Stimulated activated naive CD8-positive, alpha-beta T cell treated with anti-CD3 and anti-CD28 coated beads, Interleukin-15, amount 100 ng/mL, for 72 hours (primary cell): Measurements from ENCODE around the gene SAMMSON.

Experiments used
- ATAC-seq: fragments of 150-1000 bp; cut with Tn5 transposase; 2 replicates; pipeline ENCODE4 v1.10.0; 2021; ENCODE audit warnings: mild to moderate bottlenecking, moderate library complexity
- DNase-seq, 2 donors: peaks; one replicate each; pipeline ENCODE4 v3.0.0; 2021 to 2022
- H3K27ac Mint-ChIP-seq, 2 donors: one replicate each; pipeline ENCODE4 v1.8.0; 2022; ENCODE audit warnings: mild to moderate bottlenecking in 2 of 2, mixed read lengths in 2 of 2, moderate library complexity in 2 of 2
- H3K27me3 Mint-ChIP-seq: one replicate; pipeline ENCODE4 v1.8.0; 2022; ENCODE audit warnings: mixed read lengths
- H3K4me1 Mint-ChIP-seq: one replicate; pipeline ENCODE4 v1.8.0; 2022; ENCODE audit warnings: mild to moderate bottlenecking, mixed read lengths
- H3K4me3 Mint-ChIP-seq, 2 donors: one replicate each; pipeline ENCODE4 v1.8.0; 2022; ENCODE audit warnings: mild to moderate bottlenecking in 2 of 2, mixed read lengths in 2 of 2, moderate library complexity in 1 of 2
- H3K9me3 Mint-ChIP-seq, 2 donors: one replicate each; pipeline ENCODE4 v1.8.0; 2022; ENCODE audit warnings: mixed read lengths in 2 of 2

SAMMSON gene

DNA sequence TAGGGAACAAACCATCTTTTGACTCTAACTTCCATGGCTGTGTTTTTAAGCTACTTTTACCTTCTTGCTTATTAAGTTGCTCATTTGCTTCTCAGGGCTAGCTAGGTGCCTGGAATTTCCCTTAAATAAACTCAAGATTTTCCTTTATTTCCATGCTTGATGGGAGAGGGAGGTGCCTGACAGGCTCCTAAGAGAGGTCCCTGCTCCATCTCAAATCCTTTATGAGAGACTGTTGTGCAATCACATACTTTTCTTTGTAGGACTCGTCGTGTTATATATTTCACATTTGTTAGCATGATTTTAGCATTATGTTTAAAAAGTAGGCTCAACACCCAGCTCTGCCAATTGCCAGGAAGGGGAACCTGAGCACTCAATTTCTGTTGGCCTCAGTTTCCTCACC lies 95.7 kb downstream of the SAMMSON start:
- DNase-seq (no peak), ATAC-seq (no peak)
- H3K4me3 Mint-ChIP-seq = no peak overlapping the region
- peaks cover 17% of the 10 kb centered on the region for H3K27me3 Mint-ChIP-seq
- no peak overlapping the region for H3K27ac Mint-ChIP-seq
- no peaks in the 10 kb centered on the region for H3K9me3 Mint-ChIP-seq
- H3K4me1 Mint-ChIP-seq = peaks cover 11% of the 10 kb centered on the region

- H3K27me3 Mint-ChIP-seq = peaks cover 17% of the 10 kb centered on the region
- DNase-seq (peak in 1 of 2 donors; percentile 1), ATAC-seq (peak; percentile 74)
- H3K27ac Mint-ChIP-seq = no peak overlapping the region
- peaks cover 11% of the 10 kb centered on the region for H3K4me1 Mint-ChIP-seq
- H3K9me3 Mint-ChIP-seq = no peaks in the 10 kb centered on the region
- H3K4me3 Mint-ChIP-seq = no peak overlapping the region
Measured at GRCh38 chr3:70096376-70097066, 97.0 kb downstream of the SAMMSON start.

DNA sequence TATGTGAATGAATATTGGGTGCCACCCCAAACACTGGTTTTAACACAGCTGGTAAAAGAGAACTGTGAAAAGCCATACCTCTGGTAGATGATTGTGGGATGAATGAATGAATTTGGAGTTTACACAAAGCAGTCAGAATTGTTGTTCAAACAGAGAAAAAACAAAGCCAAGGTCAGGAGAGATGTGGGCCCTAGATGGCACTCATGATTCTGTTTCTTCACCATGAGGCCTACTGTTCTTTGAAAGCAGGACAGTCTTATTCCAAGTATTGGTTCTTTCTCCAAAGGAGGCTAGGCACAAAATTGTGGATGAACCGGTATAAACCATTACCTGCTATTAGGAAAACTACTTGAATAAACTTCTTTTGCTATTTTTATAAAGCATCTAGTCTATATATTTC lies 97.6 kb downstream of the SAMMSON start:
- Mint-ChIP-seq H3K9me3 (no peaks in the 10 kb centered on the region), H3K4me3 (no peak overlapping the region)

DNA sequence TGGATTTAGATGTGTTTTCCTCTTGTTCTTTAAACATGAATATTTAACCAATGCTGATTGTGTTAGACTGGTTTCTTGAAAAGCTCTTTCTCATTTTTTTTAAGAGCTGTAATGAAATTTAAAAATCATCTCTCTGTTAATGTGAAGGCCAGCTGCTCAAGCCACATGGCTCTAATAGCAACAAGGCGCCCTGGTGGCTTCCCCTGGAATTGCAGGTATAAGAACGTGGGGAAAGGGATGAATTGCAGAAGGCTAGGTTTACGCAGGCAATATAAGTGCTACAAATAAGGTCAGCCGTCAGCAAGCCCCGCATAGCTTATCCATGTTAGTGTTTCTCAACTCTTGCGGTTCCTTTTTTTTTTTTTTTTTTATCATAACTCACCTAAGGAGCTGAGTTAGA lies 108.5 kb downstream of the SAMMSON start:
- Mint-ChIP-seq H3K27ac (no peak overlapping the region), H3K4me3 (no peak overlapping the region), H3K4me1 (no peaks in the 10 kb centered on the region), H3K27me3 (peaks cover 31% of the 10 kb centered on the region), H3K9me3 (no peaks in the 10 kb centered on the region)
- no peak for DNase-seq
- no peak for ATAC-seq

More for the DNA sequence above, 97.6 kb downstream of the SAMMSON start:
- no peak for ATAC-seq
- Mint-ChIP-seq H3K4me1 (peaks cover 11% of the 10 kb centered on the region), H3K27me3 (peaks cover 17% of the 10 kb centered on the region), H3K27ac (no peak overlapping the region)
- no peak for DNase-seq

GRCh38 chr3:70108546-70108945 lies 109.0 kb downstream of the SAMMSON start:
- H3K27me3 Mint-ChIP-seq = peaks cover 30% of the 10 kb centered on the region
- H3K27ac Mint-ChIP-seq = no peak overlapping the region
- no peak overlapping the region for H3K4me3 Mint-ChIP-seq
- DNase-seq (no peak), ATAC-seq (no peak)
- no peaks in the 10 kb centered on the region for H3K4me1 Mint-ChIP-seq
- H3K9me3 Mint-ChIP-seq = no peaks in the 10 kb centered on the region

GRCh38 chr3:70110066-70110465 lies 110.5 kb downstream of the SAMMSON start:
- Mint-ChIP-seq H3K9me3 (no peaks in the 10 kb centered on the region), H3K4me3 (no peak overlapping the region)

DNA sequence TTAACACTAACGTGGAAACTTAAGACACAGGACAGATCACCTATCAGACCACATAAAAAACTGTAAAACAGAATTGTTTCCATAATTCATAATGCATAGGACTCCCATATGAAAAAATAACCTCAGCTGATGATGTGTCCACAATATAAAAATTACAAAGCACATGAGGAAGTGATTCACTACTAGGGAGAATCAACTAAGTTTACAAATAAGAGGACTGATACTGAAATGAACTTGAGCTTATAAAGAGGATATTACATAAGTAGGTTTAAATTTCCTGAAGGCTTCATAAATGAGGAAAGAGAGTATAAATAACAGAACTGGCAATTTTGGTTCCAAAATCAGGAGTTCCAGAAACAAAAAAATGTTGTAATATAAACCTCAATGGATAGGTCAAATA lies 111.9 kb downstream of the SAMMSON start:
- DNase-seq (no peak), ATAC-seq (no peak)
- peaks cover 40% of the 10 kb centered on the region for H3K27me3 Mint-ChIP-seq
- H3K4me1 Mint-ChIP-seq = no peaks in the 10 kb centered on the region
- no peak overlapping the region for H3K27ac Mint-ChIP-seq
- H3K4me3 Mint-ChIP-seq = no peak overlapping the region
- H3K9me3 Mint-ChIP-seq = no peaks in the 10 kb centered on the region

More at GRCh38 chr3:70110066-70110465, 110.5 kb downstream of the SAMMSON start:
- DNase-seq = no peak
- ATAC-seq = no peak
- Mint-ChIP-seq H3K27me3 (peaks cover 30% of the 10 kb centered on the region), H3K4me1 (no peaks in the 10 kb centered on the region), H3K27ac (no peak overlapping the region)

- Mint-ChIP-seq H3K4me1 (no peaks in the 10 kb centered on the region), H3K4me3 (no peak overlapping the region), H3K27me3 (peaks cover 40% of the 10 kb centered on the region), H3K9me3 (no peaks in the 10 kb centered on the region), H3K27ac (no peak overlapping the region)
- ATAC-seq = no peak
- DNase-seq = no peak
Measured at GRCh38 chr3:70112751-70113150, 113.2 kb downstream of the SAMMSON start.

DNA sequence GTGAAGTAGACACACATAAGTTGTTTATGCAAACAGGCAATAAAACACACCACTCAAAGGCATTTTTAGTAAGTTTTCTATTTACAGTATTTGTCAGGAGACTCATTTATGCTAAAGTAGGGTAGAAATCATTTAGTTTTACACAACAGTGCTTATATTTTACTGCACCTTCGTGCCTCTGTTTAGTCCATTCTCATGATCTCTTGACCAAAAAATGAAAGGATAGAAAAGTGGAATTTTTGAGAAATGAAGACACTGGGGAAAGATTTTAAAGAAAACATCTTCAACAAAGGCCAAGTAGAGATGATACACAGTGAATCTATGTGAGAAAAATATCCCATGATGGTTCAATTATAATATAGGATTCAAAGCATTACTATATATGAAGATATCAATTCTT lies 114.9 kb downstream of the SAMMSON start:
- no peak for DNase-seq
- Mint-ChIP-seq H3K27ac (no peak overlapping the region), H3K4me3 (no peak overlapping the region), H3K4me1 (no peaks in the 10 kb centered on the region), H3K9me3 (no peaks in the 10 kb centered on the region), H3K27me3 (peaks cover 34% of the 10 kb centered on the region)
- no peak for ATAC-seq

- Mint-ChIP-seq H3K27me3 (peaks cover 10% of the 10 kb centered on the region), H3K27ac (no peak overlapping the region), H3K9me3 (no peaks in the 10 kb centered on the region), H3K4me1 (no peaks in the 10 kb centered on the region), H3K4me3 (no peak overlapping the region)
- ATAC-seq (no peak), DNase-seq (no peak)
Measured at GRCh38 chr3:70119879-70120278, 120.3 kb downstream of the SAMMSON start.
